H1 (cell line): ENCODE measurements around the gene SYT14. TPM values are rescaled to one million over a fixed set of nuclear protein-coding genes. Genes with fewer than 3 reads are reported as not detected.

Source experiments
- YY1 ChIP-seq: IDR thresholded peaks from 2 replicates; pipeline ENCODE4 v1.6.1; 2011; ENCODE audit warnings: low read depth, mild to moderate bottlenecking, low read length
- polyA plus RNA-seq, 7 experiments: library from polyadenylated mRNA; depleted of rRNA in 3 of 7; stranded (reverse) in 5 of 7; unstranded in 2 of 7; fragments of >200 nt in 5 of 7; fragments of 200-250 nt in 2 of 7; gene quantifications; 1 replicate in 5 of 7; 2 replicates in 1 of 7; 4 replicates in 1 of 7; pipeline versions ENCODE4 v1.2.1 to v1.2.3, GENCODE V29; 2011 to 2013; ENCODE audit warnings: missing spikeins in 2 of 7, mixed read lengths in 2 of 7
- total RNA-seq: library from RNA; stranded (reverse); fragmentation: NEBNext Ultra II Directional; extraction: Animal tissue kit (Norgen Biotek cat#: 25700); gene quantifications from 2 replicates; pipeline ENCODE4 v1.2.1, GENCODE V29; 2021

The SYT14 gene
- total and polyA plus RNA-seq, 2 of the 8 experiments (the other 6 are each of a cell fraction or from before 2014, with no cell fraction given) = 2.3 to 18.4 TPM

- no peak for TF ChIP-seq YY1
- TF ChIP-seq, all 59 proteins: peak for 0
Observed at GRCh38 chr1:209960926-209961325, 22.9 kb downstream of the SYT14 start (continued).
